SK-N-SH treated with all-trans-retinoic acid at 6 μM for 48 hours (cell line): Measurements from ENCODE around the gene LEMD2.

Source experiments
- ARNTL ChIP-seq: fragments of 450-650 bp; formaldehyde crosslinking; IDR thresholded peaks from 2 replicates; pipeline ENCODE4 v1.5.0; 2020; ENCODE audit warnings: low read depth, mild to moderate bottlenecking, moderate library complexity, borderline replicate concordance
- RARB ChIP-seq: fragments of 250-450 bp; sonication (Bioruptor Pico); IDR thresholded peaks from 2 replicates; pipeline ENCODE4 v1.8.0; 2021; ENCODE audit warnings: mild to moderate bottlenecking, moderate library complexity

DNA sequence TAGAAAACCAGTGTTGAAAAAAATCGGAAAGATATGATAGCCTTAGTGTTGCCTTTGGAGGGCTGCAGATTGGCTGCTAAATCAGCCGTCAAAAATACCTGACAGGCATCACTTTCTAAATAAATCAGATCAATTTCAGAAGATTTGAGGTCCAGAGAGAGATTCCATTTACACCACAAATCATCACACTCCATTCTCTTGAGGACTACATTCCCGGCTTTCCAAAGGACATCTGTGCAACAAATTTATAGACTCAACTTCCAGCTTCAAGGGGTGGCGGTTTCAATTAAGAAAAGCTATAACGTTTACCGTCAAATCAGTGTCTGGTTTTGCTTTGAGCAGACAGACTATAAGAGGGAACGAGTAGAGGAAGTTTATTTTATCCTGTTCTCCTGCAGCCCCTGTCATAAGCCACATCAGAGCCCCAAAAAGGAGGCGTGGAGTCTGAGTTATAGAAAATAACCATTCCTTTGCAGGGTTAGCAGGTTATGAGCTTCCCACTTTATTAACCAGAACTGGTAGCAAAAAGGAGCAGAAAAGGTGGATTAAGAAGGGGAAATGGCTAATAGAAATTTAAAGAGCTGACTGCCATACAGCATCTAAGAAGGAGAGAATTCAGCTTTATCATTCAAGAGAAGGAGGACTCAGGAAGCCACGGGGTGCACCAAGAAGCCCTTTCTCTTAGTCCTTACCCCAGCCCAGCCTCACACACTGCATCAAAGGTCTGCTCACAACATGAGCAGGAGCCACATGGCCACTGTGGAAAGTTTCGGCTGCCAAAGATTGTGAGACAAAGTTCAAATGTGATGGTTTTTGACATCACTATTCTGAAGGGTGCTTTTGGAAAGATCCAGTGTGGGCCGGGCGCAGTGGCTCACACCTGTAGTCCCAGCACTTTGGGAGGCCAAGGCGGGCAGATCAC, 64.6 kb downstream of the LEMD2 start:
- TF ChIP-seq RARB (CRISPR knock-in tag) (no peak), ARNTL (CRISPR knock-in tag) (no peak)
